Right lobe of liver (tissue), 6 donors: Measurements from ENCODE around the gene MON2. TPM values are rescaled to one million over a fixed set of nuclear protein-coding genes. Genes with fewer than 3 reads are reported as not detected.

Experiments
- ATAC-seq, 4 donors: fragments of 200-7000 bp; cut with Tn5 transposase; one replicate each; pipeline ENCODE4 v1.9.1; 2020; ENCODE audit warnings: mild to moderate bottlenecking in 4 of 4, moderate library complexity in 4 of 4
- DNase-seq, 3 donors: peaks; one replicate each; pipeline ENCODE4 v3.0.0-alpha.2; 2020
- H3K27ac ChIP-seq, 3 donors: fragments of 200-600 bp; one replicate each; pipeline ENCODE4 v1.8.0; 2022
- H3K27me3 ChIP-seq, 2 donors: fragments of 200-600 bp; one replicate each; pipeline ENCODE4 v1.8.0; 2022
- H3K36me3 ChIP-seq, 4 donors: fragments of 200-600 bp; sonication (generic) in 1 of 4; one replicate each; pipeline versions ENCODE4 v1.5.1 to v1.8.0; 2017 to 2022; ENCODE audit warnings: control low read depth in 1 of 4
- H3K4me1 ChIP-seq, 4 donors: fragments of 200-600 bp; sonication (generic) in 1 of 4; one replicate each; pipeline versions ENCODE4 v1.5.1 to v1.8.0; 2017 to 2022; ENCODE audit warnings: control low read depth in 1 of 4
- H3K4me3 ChIP-seq, 3 donors: fragments of 200-600 bp; one replicate each; pipeline ENCODE4 v1.8.0; 2022
- H3K9me3 ChIP-seq, 4 donors: fragments of 200-600 bp; sonication (generic) in 1 of 4; one replicate each; pipeline versions ENCODE4 v1.5.1 to v1.8.0; 2017 to 2022; ENCODE audit warnings: control low read depth in 1 of 4
- CTCF ChIP-seq, 4 donors: fragments of 200-600 bp in 3 of 4; fragments of 450-650 bp in 1 of 4; IDR thresholded peaks; one replicate each; pipeline versions ENCODE4 v1.5.1 to v1.8.0; 2016 to 2022; ENCODE audit warnings: antibody characterized with exemption in 4 of 4, mild to moderate bottlenecking in 2 of 4
- POLR2A ChIP-seq: fragments of 450-650 bp; IDR thresholded peaks from one replicate; pipeline ENCODE4 v1.6.1; 2017; ENCODE audit warnings: antibody characterized with exemption, mild to moderate bottlenecking
- WGBS: methylation state at CpG from one replicate; pipeline ENCODE4 v1.1.6; 2018; ENCODE audit warnings: low coverage, low lambda C conversion rate; ENCODE audit not compliant: insufficient coverage; ENCODE audit errors: missing lambda C conversion rate; 5-methylcytosine and 5-hydroxymethylcytosine counted together
- intact Hi-C, 2 donors: fragments of 100-400 bp; cut with DNase I; formaldehyde crosslinking; loops; one replicate each; pipeline versions ENCODE4 v1.11.2 to v1.14.1; 2022
- total RNA-seq, 6 experiments: library from RNA; depleted of rRNA in 2 of 6; stranded (reverse); fragments of >200 nt in 2 of 6; fragmentation: NEBNext Ultra II Directional in 3 of 6; extraction: Animal tissue kit (Norgen Biotek cat#: 25700) in 3 of 6; gene quantifications; one replicate each; pipeline versions ENCODE4 v1.1.0 to v1.2.4, GENCODE V29; 2016 to 2023
- donor health status: DM: no; HTN: yes; CAD: no.
- donor health status: DM: no; HTN: no; CAD: no.
- donor health status: DM: no; HTN: no; CAD: no.
- donor health status: DM: no; HTN: yes; CAD: no.
- donor health status: DM: no; HTN: yes; CAD: no.

Gene MON2
- total RNA-seq, 6 experiments from 2014 or later, result 26.6 to 37.4 (median 30.5) TPM

- H3K27ac ChIP-seq, result no peak overlapping the region
- intact Hi-C loops, result no loop called here
- no peak for TF ChIP-seq CTCF (IDR thresholded peaks at IDR 0.05)
- no peak for TF ChIP-seq POLR2A
- no peak overlapping the region for H3K4me3 ChIP-seq
- H3K27me3 ChIP-seq, result no peaks in the 10 kb centered on the region
- H3K9me3 ChIP-seq, result no peaks in the 10 kb centered on the region
- H3K4me1 ChIP-seq, result peaks cover 0 to 6% (median 3%) of the 10 kb centered on the region in 4 donors
- 96% methylated on average over 2 of the region's 2 CpGs for WGBS
- ATAC-seq (no peak), DNase-seq (no peak)
- no peaks in the 10 kb centered on the region for H3K36me3 ChIP-seq
Observed at GRCh38 chr12:62605981-62606380, 139.4 kb downstream of the MON2 start.

GRCh38 chr12:62606654-62607053 lies 140.0 kb downstream of the MON2 start:
- WGBS, result 100% methylated on average over 1 of the region's 1 CpG
- Histone ChIP-seq H3K4me1 (peaks cover 0 to 6% (median 2%) of the 10 kb centered on the region in 4 donors), H3K36me3 (no peaks in the 10 kb centered on the region), H3K27ac (no peak overlapping the region), H3K4me3 (no peak overlapping the region), H3K9me3 (no peaks in the 10 kb centered on the region), H3K27me3 (no peaks in the 10 kb centered on the region)
- DNase-seq (no peak), ATAC-seq (no peak)
- intact Hi-C loops, result no loop called here
- no peak for TF ChIP-seq POLR2A

- no peak for DNase-seq
- H3K27me3 ChIP-seq, result no peaks in the 10 kb centered on the region
- ATAC-seq, result no peak
- H3K9me3 ChIP-seq, result no peaks in the 10 kb centered on the region
- WGBS, result no CpG with 5 or more reads among the region's 1 CpG
- no peaks in the 10 kb centered on the region for H3K4me1 ChIP-seq
- no peak overlapping the region for H3K4me3 ChIP-seq
- intact Hi-C loops, result no loop called here
- no peaks in the 10 kb centered on the region for H3K36me3 ChIP-seq
- TF ChIP-seq POLR2A, result no peak
- no peak for TF ChIP-seq CTCF (IDR thresholded peaks at IDR 0.05)
- no peak overlapping the region for H3K27ac ChIP-seq
Observed at GRCh38 chr12:62613081-62613480, 146.5 kb downstream of the MON2 start.

GRCh38 chr12:62618319-62618718 lies 151.7 kb downstream of the MON2 start:
- Histone ChIP-seq H3K9me3 (no peaks in the 10 kb centered on the region), H3K4me3 (no peak overlapping the region), H3K36me3 (no peaks in the 10 kb centered on the region), H3K4me1 (no peaks in the 10 kb centered on the region), H3K27me3 (no peaks in the 10 kb centered on the region), H3K27ac (no peak overlapping the region)
- ATAC-seq, result no peak
- TF ChIP-seq CTCF (IDR thresholded peaks at IDR 0.05) (no peak), POLR2A (no peak)
- no peak for DNase-seq
- intact Hi-C loops, result no loop called here

GRCh38 chr12:62618930-62619329 lies 152.3 kb downstream of the MON2 start:
- no peak overlapping the region for H3K27ac ChIP-seq
- no peak for DNase-seq
- no peaks in the 10 kb centered on the region for H3K27me3 ChIP-seq
- no peak overlapping the region for H3K4me3 ChIP-seq
- H3K4me1 ChIP-seq, result peaks cover 0 to 1% (median 0%) of the 10 kb centered on the region in 4 donors
- H3K36me3 ChIP-seq, result no peaks in the 10 kb centered on the region
- no peak for ATAC-seq
- intact Hi-C loops, result no loop called here
- WGBS, result 85% methylated on average over 2 of the region's 2 CpGs
- no peaks in the 10 kb centered on the region for H3K9me3 ChIP-seq
- TF ChIP-seq CTCF (IDR thresholded peaks at IDR 0.05) (no peak), POLR2A (no peak)
